Astrocyte of the spinal cord (primary cell): ENCODE results near the gene LYPD6B.

ENCODE experiments used
- DNase-seq: peaks from one replicate; pipeline ENCODE4 v3.0.0; 2011; ENCODE audit warnings: low read depth, low spot score
- H3K4me3 ChIP-seq: 2 replicates; pipeline ENCODE4 v1.5.1; 2011; ENCODE audit warnings: low read depth, mild to moderate bottlenecking, low read length, moderate library complexity
- CTCF ChIP-seq: IDR thresholded peaks from 2 replicates; pipeline ENCODE4 v1.5.1; 2012; ENCODE audit warnings: low read depth, mild to moderate bottlenecking, low read length, inconsistent platforms
- in situ Hi-C: cut with HindIII; loops from 2 replicates; pipeline ENCODE4 v1.10.0; 2017; ENCODE audit warnings: low sequenced_read_pairs

LYPD6B gene

GRCh38 chr2:149044500-149044899 is 6.0 kb downstream of the LYPD6B start:
- H3K4me3 ChIP-seq, result no peak overlapping the region
- DNase-seq, result no peak
- in situ Hi-C loops, result no loop called here
- no peak for TF ChIP-seq CTCF

GRCh38 chr2:149047118-149047517 is 8.6 kb downstream of the LYPD6B start:
- no peak for TF ChIP-seq CTCF
- no peak overlapping the region for H3K4me3 ChIP-seq
- in situ Hi-C loops, result no loop called here
- DNase-seq, result no peak

- TF ChIP-seq CTCF, result no peak
- no peak for DNase-seq
- no peak overlapping the region for H3K4me3 ChIP-seq
- in situ Hi-C loops, result no loop called here
These were observed 10.6 kb downstream of the LYPD6B start for GRCh38 chr2:149049142-149049541.

GRCh38 chr2:149050188-149050587 is 11.7 kb downstream of the LYPD6B start:
- in situ Hi-C loops, result no loop called here
- DNase-seq, result no peak
- TF ChIP-seq CTCF, result no peak
- no peak overlapping the region for H3K4me3 ChIP-seq

GRCh38 chr2:149055751-149056150 is 17.3 kb downstream of the LYPD6B start:
- no peak for DNase-seq

GRCh38 chr2:149056541-149057255 is 18.2 kb downstream of the LYPD6B start:
- no peak for DNase-seq
- TF ChIP-seq CTCF, result no peak
- in situ Hi-C loops, result no loop called here
- no peak overlapping the region for H3K4me3 ChIP-seq

More at GRCh38 chr2:149055751-149056150, 17.3 kb downstream of the LYPD6B start:
- in situ Hi-C loops, result no loop called here
- no peak overlapping the region for H3K4me3 ChIP-seq
- no peak for TF ChIP-seq CTCF
